ENCODE measurements around the gene MPPE1.
"Not testable (repeated sequence)": the region's sequence is repeated elsewhere in the genome, so short reads cannot be mapped to it uniquely, and the experiment has no call there.

Gene MPPE1

GRCh38 chr18:11883153-11883552 lies 25.0 kb downstream of the MPPE1 start:
- no peak for DNase-seq

GRCh38 chr18:11882636-11883035 lies 25.5 kb downstream of the MPPE1 start:
- no peak for DNase-seq

GRCh38 chr18:11880586-11881304 lies 27.4 kb downstream of the MPPE1 start:
- no peak for DNase-seq

- DNase-seq, result no peak
These were observed 30.5 kb downstream of the MPPE1 start for GRCh38 chr18:11877497-11878135.

- DNase-seq, result no peak
These were observed 33.4 kb downstream of the MPPE1 start for GRCh38 chr18:11874676-11875075.

- DNase-seq, result no peak
These were observed 34.3 kb downstream of the MPPE1 start for GRCh38 chr18:11873670-11874340.

- peak; percentile 4 for DNase-seq
These were observed 35.5 kb downstream of the MPPE1 start for GRCh38 chr18:11872479-11873136.

- DNase-seq, result no peak
These were observed 36.6 kb downstream of the MPPE1 start for GRCh38 chr18:11871501-11871900.

- DNase-seq, result no peak
These were observed 39.9 kb downstream of the MPPE1 start for GRCh38 chr18:11868230-11868629.

GRCh38 chr18:11866764-11867163 lies 41.4 kb downstream of the MPPE1 start:
- DNase-seq, result no peak

GRCh38 chr18:11866329-11866728 lies 41.8 kb downstream of the MPPE1 start:
- DNase-seq, result no peak

- DNase-seq, result no peak
These were observed 43.0 kb downstream of the MPPE1 start for GRCh38 chr18:11865071-11865470.

GRCh38 chr18:11864471-11864870 lies 43.6 kb downstream of the MPPE1 start:
- DNase-seq, result no peak

- no peak for DNase-seq
These were observed 45.5 kb downstream of the MPPE1 start for GRCh38 chr18:11862468-11863137.

GRCh38 chr18:11861583-11862288 lies 46.4 kb downstream of the MPPE1 start:
- DNase-seq, result no peak

- no peak for DNase-seq
These were observed 47.3 kb downstream of the MPPE1 start for GRCh38 chr18:11860594-11861450.

- no peak for DNase-seq
These were observed 48.2 kb downstream of the MPPE1 start for GRCh38 chr18:11859903-11860407.

GRCh38 chr18:11859282-11859830 lies 48.8 kb downstream of the MPPE1 start:
- no peak for DNase-seq

- no peak for DNase-seq
These were observed 50.8 kb downstream of the MPPE1 start for GRCh38 chr18:11857177-11857887.

GRCh38 chr18:11854554-11854953 lies 53.6 kb downstream of the MPPE1 start:
- not testable (repeated sequence) for DNase-seq
